SK-N-SH (cell line): ENCODE measurements around the gene C1QTNF2. TPM values are rescaled to one million over a fixed set of nuclear protein-coding genes. Genes with fewer than 3 reads are reported as not detected.

Experiments used
- CTCF ChIA-PET: fragments of 300-600, 350-600 bp; formaldehyde crosslinking; extraction: SDS; loops from one replicate; lab custom pipeline; 2021; lab: Yijun Ruan, JAX
- POLR2A ChIA-PET: fragments of 350-600 bp; sonication (Branson Sonifier 250); formaldehyde crosslinking; extraction: SDS; loops from one replicate; lab custom pipeline; 2020; ENCODE audit warnings: antibody characterized with exemption, inconsistent platforms; lab: Yijun Ruan, JAX
- DNase-seq: peaks from one replicate; pipeline ENCODE4 v3.0.0; 2012
- H2AFZ ChIP-seq: fragments of 200-600 bp; sonication (generic); 2 replicates; pipeline ENCODE4 v1.8.1; 2016; ENCODE audit warnings: antibody characterized with exemption, mild to moderate bottlenecking, low read depth
- H3F3A ChIP-seq: fragments of 200-600 bp; sonication (generic); replicated peaks from 2 replicates; pipeline ENCODE3; 2016; ENCODE audit warnings: antibody characterized with exemption, mild to moderate bottlenecking; ENCODE audit not compliant: insufficient read depth
- H3K27ac ChIP-seq, 2 experiments: fragments of 200-500 bp in 1 of 2; fragments of 200-600 bp in 1 of 2; sonication (Bioruptor generic) in 1 of 2; sonication (generic), shearing (Covaris generic) in 1 of 2; 2 replicates each; pipeline versions ENCODE4 v1.5.1 to v1.6.1; 2014 to 2016; ENCODE audit warnings: low read depth in 2 of 2, inconsistent platforms in 1 of 2, low read length in 1 of 2, mild to moderate bottlenecking in 1 of 2, mixed read lengths in 1 of 2
- H3K27me3 ChIP-seq: fragments of 200-600 bp; sonication (generic), shearing (Covaris generic); 2 replicates; pipeline ENCODE4 v1.6.1; 2016; ENCODE audit warnings: mixed run types; ENCODE audit not compliant: insufficient read depth
- H3K36me3 ChIP-seq, 2 experiments: fragments of 200-500 bp in 1 of 2; fragments of 200-600 bp in 1 of 2; sonication (Bioruptor generic) in 1 of 2; sonication (generic) in 1 of 2; replicated peaks in 1 of 2; 2 replicates each; pipeline versions ENCODE3 to v1.5.1; 2014 to 2016; ENCODE audit warnings: low read length in 1 of 2, mild to moderate bottlenecking in 1 of 2; ENCODE audit not compliant: insufficient read depth in 2 of 2, control insufficient read depth in 1 of 2
- H3K4me1 ChIP-seq, 2 experiments: fragments of 200-500 bp in 1 of 2; fragments of 200-600 bp in 1 of 2; sonication (Bioruptor generic) in 1 of 2; sonication (generic), shearing (Covaris generic) in 1 of 2; 2 replicates each; pipeline versions ENCODE4 v1.5.1 to v1.6.1; 2014 to 2016; ENCODE audit warnings: low read depth in 1 of 2, low read length in 1 of 2, mixed run types in 1 of 2; ENCODE audit not compliant: insufficient read depth in 2 of 2, control insufficient read depth in 1 of 2
- H3K4me2 ChIP-seq: fragments of 200-600 bp; sonication (generic), shearing (Covaris generic); 2 replicates; pipeline ENCODE4 v1.6.1; 2017; ENCODE audit warnings: mixed run types
- H3K4me3 ChIP-seq, 2 experiments: fragments of 200-500 bp in 1 of 2; fragments of 200-600 bp in 1 of 2; sonication (Bioruptor generic) in 1 of 2; sonication (generic), shearing (Covaris generic) in 1 of 2; 2 replicates each; pipeline versions ENCODE4 v1.5.1 to v1.8.1; 2014 to 2016; ENCODE audit warnings: low read depth in 2 of 2, inconsistent platforms in 1 of 2, low read length in 1 of 2, mild to moderate bottlenecking in 1 of 2, mixed read lengths in 1 of 2, moderate library complexity in 1 of 2
- H3K79me2 ChIP-seq: fragments of 200-600 bp; sonication (generic); 2 replicates; pipeline ENCODE4 v1.8.1; 2017; ENCODE audit warnings: mild to moderate bottlenecking; ENCODE audit not compliant: insufficient read depth
- H3K9ac ChIP-seq: fragments of 200-600 bp; sonication (generic); 2 replicates; pipeline ENCODE4 v1.6.1; 2017; ENCODE audit warnings: mixed run types
- H3K9me2 ChIP-seq: fragments of 200-600 bp; sonication (generic); 2 replicates; pipeline ENCODE4 v1.6.1; 2017; ENCODE audit warnings: mixed run types
- H3K9me3 ChIP-seq: fragments of 200-600 bp; sonication (generic); 2 replicates; pipeline ENCODE4 v1.6.1; 2017; ENCODE audit warnings: mixed run types, mild to moderate bottlenecking, moderate library complexity
- H4K20me1 ChIP-seq: fragments of 200-600 bp; sonication (generic); 2 replicates; pipeline ENCODE4 v1.6.1; 2017; ENCODE audit warnings: mild to moderate bottlenecking, mixed run types; ENCODE audit not compliant: insufficient read depth
- CHD2 ChIP-seq: fragments of 150-350 bp; IDR thresholded peaks from 2 replicates; pipeline ENCODE4 v1.6.1; 2018; ENCODE audit warnings: low read length; ENCODE audit not compliant: partially characterized antibody
- CTCF ChIP-seq: fragments of 200-600 bp; sonication (generic); IDR thresholded peaks from 2 replicates; pipeline ENCODE4 v1.6.1; 2017; ENCODE audit warnings: antibody characterized with exemption, mild to moderate bottlenecking, moderate library complexity
- EP300 ChIP-seq, 2 experiments: IDR thresholded peaks; 2 replicates each; pipeline versions ENCODE4 v1.4.0 to v1.6.1; 2012; ENCODE audit warnings: borderline replicate concordance in 1 of 2, low read depth in 1 of 2, low read length in 1 of 2
- EZH2phosphoT487 ChIP-seq: fragments of 200-600 bp; sonication (generic); IDR thresholded peaks from 2 replicates; pipeline ENCODE4 v1.6.1; 2017; ENCODE audit warnings: low read depth, mixed run types, mild to moderate bottlenecking, antibody characterized with exemption, moderate library complexity, borderline replicate concordance
- FOSL2 ChIP-seq: IDR thresholded peaks from 2 replicates; pipeline ENCODE4 v1.4.0; 2012; ENCODE audit warnings: low read depth, mild to moderate bottlenecking, moderate library complexity, borderline replicate concordance
- FOXJ3 ChIP-seq: sonication (generic); formaldehyde crosslinking; IDR thresholded peaks from 2 replicates; pipeline ENCODE4 v1.5.1; 2020; ENCODE audit warnings: mild to moderate bottlenecking, missing genetic modification reagents
- JUND ChIP-seq: IDR thresholded peaks from 2 replicates; pipeline ENCODE4 v1.4.0; 2012
- MXI1 ChIP-seq: IDR thresholded peaks from 2 replicates; pipeline ENCODE4 v1.6.1; 2012; ENCODE audit warnings: mild to moderate bottlenecking, low read depth, low read length, improper control_type of control experiment
- NFIC ChIP-seq: IDR thresholded peaks from 2 replicates; pipeline ENCODE4 v1.4.0; 2012; ENCODE audit warnings: borderline replicate concordance
- NRF1 ChIP-seq: IDR thresholded peaks from 2 replicates; pipeline ENCODE4 v1.6.1; 2012; ENCODE audit warnings: low read depth, mild to moderate bottlenecking, low read length
- PBX3 ChIP-seq: IDR thresholded peaks from 2 replicates; pipeline ENCODE4; 2012
- RAD21 ChIP-seq: IDR thresholded peaks from 2 replicates; pipeline ENCODE4 v1.6.1; 2012; ENCODE audit warnings: mild to moderate bottlenecking, low read length
- RCOR1 ChIP-seq: fragments of 150-350 bp; IDR thresholded peaks from 2 replicates; pipeline ENCODE4 v1.6.1; 2017; ENCODE audit warnings: antibody characterized with exemption, low read length
- REST ChIP-seq: IDR thresholded peaks from 2 replicates; pipeline ENCODE4 v1.6.1; 2012; ENCODE audit warnings: mild to moderate bottlenecking, low read depth, low read length, moderate library complexity
- RFX5 ChIP-seq: IDR thresholded peaks from 2 replicates; pipeline ENCODE4 v1.6.1; 2012; ENCODE audit warnings: mild to moderate bottlenecking, improper control_type of control experiment, low read length
- RXRA ChIP-seq: IDR thresholded peaks from 2 replicates; pipeline ENCODE4 v1.4.0; 2012; ENCODE audit warnings: low read depth, mild to moderate bottlenecking, borderline replicate concordance
- SMC3 ChIP-seq: IDR thresholded peaks from 2 replicates; pipeline ENCODE4 v1.6.1; 2012; ENCODE audit warnings: low read depth, low read length, improper control_type of control experiment
- TCF12 ChIP-seq: IDR thresholded peaks from 2 replicates; pipeline ENCODE4 v1.4.0; 2012
- USF1 ChIP-seq: IDR thresholded peaks from 2 replicates; pipeline ENCODE4 v1.4.0; 2012; ENCODE audit warnings: low read depth, borderline replicate concordance
- USF2 ChIP-seq: fragments of 150-350 bp; IDR thresholded peaks from 2 replicates; pipeline ENCODE4 v1.6.1; 2017; ENCODE audit warnings: antibody characterized with exemption, low read length, low read depth, borderline replicate concordance
- YY1 ChIP-seq: IDR thresholded peaks from 2 replicates; pipeline ENCODE4 v1.4.0; 2012; ENCODE audit warnings: low read depth, mild to moderate bottlenecking
- WGBS: methylation state at CpG from one replicate; pipeline ENCODE4 v1.1.6; 2017; ENCODE audit warnings: low lambda C conversion rate; 5-methylcytosine and 5-hydroxymethylcytosine counted together
- polyA plus RNA-seq, 3 experiments: library from polyadenylated mRNA; depleted of rRNA; stranded (reverse); fragments of >200 nt; gene quantifications; 2 replicates each; pipeline ENCODE4 v1.2.3, GENCODE V29; 2012

Gene C1QTNF2
- polyA plus RNA-seq, 1 of the 3 experiments (the other 2 are of a cell fraction): 0.67 TPM

GRCh38 chr5:160378330-160378729, 7.9 kb upstream of the C1QTNF2 start:
- H3K4me3 ChIP-seq: no peak overlapping the region
- no peaks in the 10 kb centered on the region for H3K36me3 ChIP-seq
- H3K9me2 ChIP-seq: no peaks in the 10 kb centered on the region
- no peak overlapping the region for H3K27ac ChIP-seq
- H4K20me1 ChIP-seq: no peaks in the 10 kb centered on the region
- no peak overlapping the region for H3K9ac ChIP-seq
- no peaks in the 10 kb centered on the region for H3K79me2 ChIP-seq
- ChIA-PET CTCF (interaction anchor here (1.0 to 10.1 kb wide), 5 partner anchors 8 to 135 kb away, joined by 3 to 67 read pairs (median 4); partner anchors contain the start of gene C1QTNF2), POLR2A (interaction anchor here (0.9 kb wide), 1 partner anchor 9 kb away, joined by 3 read pairs; no protein-coding TSS in a partner anchor)
- peaks cover 3% of the 10 kb centered on the region for H3F3A ChIP-seq
- H2AFZ ChIP-seq: no peak overlapping the region
- H3K9me3 ChIP-seq: no peaks in the 10 kb centered on the region
- 59% methylated on average over 2 of the region's 2 CpGs for WGBS
- H3K27me3 ChIP-seq: no peaks in the 10 kb centered on the region; the same call in 1 of the 2 replicates
- no peaks in the 10 kb centered on the region for H3K4me1 ChIP-seq
- H3K4me2 ChIP-seq: no peak overlapping the region
- TF ChIP-seq CHD2 (no peak), FOSL2 (no peak), MXI1 (no peak), RCOR1 (no peak), USF2 (no peak), EP300 (IDR thresholded peaks at IDR 0.05; ENCODE audit: borderline replicate concordance in 1 of 2, low read depth in 1 of 2, low read length in 1 of 2) (no peak), RXRA (no peak), JUND (no peak), PBX3 (no peak), NRF1 (no peak), EZH2phosphoT487 (no peak), RFX5 (no peak), TCF12 (no peak), RAD21 (no peak), FOXJ3 (no peak)
- no peak for DNase-seq

- Histone ChIP-seq H3K9me3 (no peaks in the 10 kb centered on the region), H3K27ac (no peak overlapping the region), H3K36me3 (no peaks in the 10 kb centered on the region), H3K9ac (no peak overlapping the region), H3K4me1 (no peaks in the 10 kb centered on the region), H2AFZ (peak overlapping the region; percentile 30; the same call in 1 of the 2 replicates), H3K4me2 (no peak overlapping the region), H3K9me2 (no peaks in the 10 kb centered on the region), H3K27me3 (no peaks in the 10 kb centered on the region; the same call in 1 of the 2 replicates), H3K4me3 (no peak overlapping the region), H3K79me2 (no peaks in the 10 kb centered on the region), H4K20me1 (no peaks in the 10 kb centered on the region), H3F3A (peaks cover 3% of the 10 kb centered on the region)
- DNase-seq: no peak
- ChIA-PET POLR2A (interaction anchor here (0.5 kb wide), 1 partner anchor 19 kb away, joined by 3 read pairs; no protein-coding TSS in a partner anchor), CTCF (interaction anchor here (1.0 to 10.1 kb wide), 2 partner anchors 14 to 29 kb away, joined by 3 to 67 read pairs; no protein-coding TSS in a partner anchor)
- 89% methylated on average over 5 of the region's 5 CpGs for WGBS
- TF ChIP-seq JUND (no peak), NFIC (no peak), CTCF (no peak), SMC3 (no peak), USF1 (no peak), YY1 (no peak), FOXJ3 (no peak), REST (no peak)
Observed at GRCh38 chr5:160377651-160378050, 7.2 kb upstream of the C1QTNF2 start.
